Mesothelial cell of epicardium (in vitro differentiated cells): ENCODE measurements around the gene NTM. TPM values are rescaled to one million over a fixed set of nuclear protein-coding genes. Genes with fewer than 3 reads are reported as not detected.

ENCODE experiments used
- DNase-seq, 2 experiments: peaks; one replicate each; pipeline ENCODE4 v3.0.0; 2021; ENCODE audit warnings: low spot score in 2 of 2; ENCODE audit not compliant: unreplicated experiment in 2 of 2
- H3K27ac Mint-ChIP-seq: 2 replicates; pipeline ENCODE4 v1.8.0; 2021; ENCODE audit warnings: mixed read lengths
- H3K27me3 Mint-ChIP-seq: 2 replicates; pipeline ENCODE4 v1.8.0; 2021; ENCODE audit warnings: low read depth, mixed read lengths
- H3K36me3 Mint-ChIP-seq: 2 replicates; pipeline ENCODE4 v1.8.0; 2021; ENCODE audit warnings: mixed read lengths
- H3K4me1 Mint-ChIP-seq: 2 replicates; pipeline ENCODE4 v1.8.0; 2021; ENCODE audit warnings: mixed read lengths
- H3K4me3 Mint-ChIP-seq: 2 replicates; pipeline ENCODE4 v1.8.0; 2021; ENCODE audit warnings: mild to moderate bottlenecking, moderate library complexity, mixed read lengths
- H3K9me3 Mint-ChIP-seq: 2 replicates; pipeline ENCODE4 v1.8.0; 2021; ENCODE audit warnings: mixed read lengths
- CTCF ChIP-seq: fragments of 200-600 bp; sonication (generic); IDR thresholded peaks from one replicate; pipeline ENCODE4 v1.5.0; 2021; ENCODE audit warnings: antibody characterized with exemption; ENCODE audit not compliant: unreplicated experiment
- total RNA-seq: library from RNA; stranded (reverse); gene quantifications from 3 replicates; pipeline ENCODE4 v1.2.1, GENCODE V29; 2021

Gene NTM
- total RNA-seq = 3.9 to 6.2 TPM (median 5.1 TPM) in 3 replicates

DNA sequence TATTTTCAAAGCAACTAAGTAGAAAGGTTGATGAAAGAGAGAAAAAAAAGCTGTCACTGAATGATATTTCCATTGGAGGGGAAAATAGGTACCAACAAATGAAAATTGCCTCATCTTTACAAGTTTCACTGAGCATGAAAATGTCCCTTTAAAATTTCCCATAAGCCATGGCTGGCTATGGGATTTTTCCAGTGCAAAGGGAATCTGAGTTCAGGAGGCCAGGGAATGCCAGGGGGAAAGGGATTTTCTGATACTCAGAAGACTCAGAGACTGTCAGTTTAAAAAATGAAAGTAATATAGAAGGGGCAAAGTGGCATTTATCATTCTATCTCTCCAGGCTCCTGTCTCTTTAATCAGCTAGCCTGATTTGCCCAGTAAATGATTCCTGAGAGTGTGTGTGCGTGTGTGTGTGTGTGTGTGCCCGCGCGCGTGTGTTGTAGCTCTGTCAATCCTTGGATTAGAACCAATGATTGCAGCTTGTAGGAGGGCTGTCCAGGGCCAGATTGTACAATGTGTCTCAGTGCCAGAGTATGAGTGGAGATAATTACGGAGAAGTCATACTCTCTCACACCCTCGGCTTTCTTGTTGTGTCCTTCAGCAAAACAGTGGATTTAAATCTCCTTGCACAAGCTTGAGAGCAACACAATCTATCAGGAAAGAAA, at the start of gene NTM:
NTM (plus strand) TSS at position 526 of the 662 bp plus-strand sequence.
- Mint-ChIP-seq H3K27ac (no peak within 1 kb of the TSS), H3K4me3 (no peak within 1 kb of the TSS), H3K27me3 (peaks cover 18% of the 10 kb centered on the region), H3K36me3 (no peaks in the 10 kb centered on the region), H3K4me1 (peaks cover 2% of the 10 kb centered on the region), H3K9me3 (no peaks in the 10 kb centered on the region)
- no peak for DNase-seq
- TF ChIP-seq CTCF = no peak

- no peaks in the 10 kb centered on the region for H3K9me3 Mint-ChIP-seq
- no peak overlapping the region for H3K4me3 Mint-ChIP-seq
- no peaks in the 10 kb centered on the region for H3K4me1 Mint-ChIP-seq
- H3K27me3 Mint-ChIP-seq = peaks cover 16% of the 10 kb centered on the region
- H3K27ac Mint-ChIP-seq = no peak overlapping the region
- no peak for DNase-seq
- TF ChIP-seq CTCF = no peak
- no peaks in the 10 kb centered on the region for H3K36me3 Mint-ChIP-seq
Observed at GRCh38 chr11:131324921-131325570, 45.4 kb upstream of the NTM start.

GRCh38 chr11:131326829-131327228, 43.6 kb upstream of the NTM start:
- peaks cover 17% of the 10 kb centered on the region for H3K27me3 Mint-ChIP-seq
- no peak overlapping the region for H3K4me3 Mint-ChIP-seq
- H3K9me3 Mint-ChIP-seq = no peaks in the 10 kb centered on the region
- no peak overlapping the region for H3K27ac Mint-ChIP-seq
- H3K4me1 Mint-ChIP-seq = no peaks in the 10 kb centered on the region
- no peaks in the 10 kb centered on the region for H3K36me3 Mint-ChIP-seq
- no peak for DNase-seq
- no peak for TF ChIP-seq CTCF

DNA sequence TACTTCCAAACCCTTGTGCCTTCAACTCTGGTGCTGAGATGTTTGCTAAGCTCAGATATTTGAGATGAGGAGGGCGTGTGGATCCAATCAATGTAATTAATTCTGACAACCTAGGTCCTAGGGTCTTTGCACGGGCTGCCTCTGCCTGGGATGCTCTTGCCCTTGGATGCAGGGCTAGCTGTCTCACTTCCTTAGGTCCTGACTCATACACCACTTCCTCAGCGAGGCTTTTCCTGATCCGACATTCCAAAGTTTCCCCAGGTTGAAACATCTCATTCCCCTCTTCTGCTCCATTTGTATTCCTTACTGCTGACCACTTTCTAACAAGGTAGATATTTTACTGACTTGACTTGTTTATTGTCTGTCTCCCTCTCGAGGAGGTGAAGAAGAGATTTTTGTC, 43.0 kb upstream of the NTM start:
- Mint-ChIP-seq H3K4me3 (no peak overlapping the region), H3K9me3 (no peaks in the 10 kb centered on the region), H3K36me3 (no peaks in the 10 kb centered on the region), H3K4me1 (no peaks in the 10 kb centered on the region), H3K27ac (no peak overlapping the region), H3K27me3 (peaks cover 19% of the 10 kb centered on the region)
- TF ChIP-seq CTCF = no peak
- no peak for DNase-seq

- Mint-ChIP-seq H3K27me3 (peaks cover 25% of the 10 kb centered on the region), H3K9me3 (no peaks in the 10 kb centered on the region), H3K4me3 (no peak overlapping the region), H3K27ac (no peak overlapping the region), H3K36me3 (no peaks in the 10 kb centered on the region), H3K4me1 (no peaks in the 10 kb centered on the region)
- TF ChIP-seq CTCF = no peak
- no peak for DNase-seq
Observed at GRCh38 chr11:131328843-131329242, 41.6 kb upstream of the NTM start.
